Endothelial cell of hepatic sinusoid (primary cell): ENCODE data around the gene DHCR24.

ENCODE experiments used
- in situ Hi-C: cut with HindIII; loops from 2 replicates; pipeline ENCODE4 v1.10.0; 2017; ENCODE audit warnings: low sequenced_read_pairs

Gene DHCR24

GRCh38 chr1:54805466-54805865, 81.5 kb downstream of the DHCR24 start:
- in situ Hi-C loops, result no loop called here

DNA sequence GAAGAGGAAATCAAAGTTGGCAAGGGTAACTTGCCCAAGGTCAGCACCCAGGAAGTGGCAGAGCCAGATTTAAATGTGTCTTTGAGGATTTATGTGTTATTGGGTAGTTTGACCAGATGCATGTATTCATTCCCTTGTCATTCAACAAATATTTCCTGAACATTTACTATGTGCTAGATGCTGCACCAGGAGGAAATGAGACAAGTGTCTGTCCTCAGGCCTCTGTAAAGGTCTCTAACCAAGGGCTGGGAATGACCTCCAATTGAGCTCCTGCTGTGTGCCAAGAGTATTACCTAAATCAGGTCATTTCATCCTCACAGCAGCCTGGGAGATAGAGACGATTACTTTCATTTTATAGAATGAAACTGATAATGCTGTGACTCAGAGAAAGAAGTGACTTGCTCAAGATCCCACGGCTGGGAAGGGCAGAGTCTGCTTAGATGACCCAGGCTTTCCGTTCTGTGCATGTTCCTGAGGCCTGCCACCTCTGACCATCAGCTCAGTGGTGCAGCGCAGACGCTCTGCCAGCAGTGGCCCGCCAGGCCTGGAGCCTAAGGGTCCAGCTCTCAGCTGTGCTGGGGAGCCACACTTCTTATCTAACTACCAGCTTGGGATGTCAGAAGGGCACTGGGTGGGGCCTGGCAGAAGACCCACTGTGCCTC, 82.4 kb downstream of the DHCR24 start:
- in situ Hi-C loops, result no loop called here

DNA sequence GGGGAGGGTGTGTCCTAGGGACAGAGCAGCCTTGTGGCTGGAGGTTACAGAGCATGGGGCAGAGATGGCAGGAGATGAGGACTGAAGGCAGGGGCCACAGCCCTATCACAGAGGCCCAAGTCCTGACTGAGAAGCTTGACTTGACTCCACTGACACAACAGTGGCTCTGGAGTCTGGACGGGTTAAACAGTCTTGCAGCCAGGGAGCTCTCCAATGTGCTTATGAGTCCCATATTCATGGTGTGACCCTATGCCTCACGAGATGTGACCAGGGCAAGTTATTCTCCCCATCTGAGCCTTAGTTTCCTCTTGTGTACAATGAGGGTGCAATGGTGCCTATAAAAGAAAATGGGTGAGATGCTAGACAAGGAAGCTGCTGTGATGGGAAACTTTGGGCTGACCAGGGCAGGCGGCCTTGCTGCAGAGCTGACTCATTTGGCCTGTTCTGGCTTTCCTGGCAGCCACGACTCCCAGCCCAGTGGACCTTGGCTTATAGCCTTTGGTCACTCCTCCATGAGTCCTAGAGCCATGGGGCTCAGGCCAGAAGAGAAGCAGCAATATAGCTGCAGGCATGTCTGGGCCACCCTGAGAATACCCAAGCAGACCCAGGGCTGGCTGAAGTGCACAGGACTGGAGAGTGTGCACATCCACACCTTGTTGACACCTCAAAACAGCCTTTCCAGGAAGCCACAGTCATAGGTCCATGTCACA, 83.1 kb downstream of the DHCR24 start:
- in situ Hi-C loops, result no loop called here

DNA sequence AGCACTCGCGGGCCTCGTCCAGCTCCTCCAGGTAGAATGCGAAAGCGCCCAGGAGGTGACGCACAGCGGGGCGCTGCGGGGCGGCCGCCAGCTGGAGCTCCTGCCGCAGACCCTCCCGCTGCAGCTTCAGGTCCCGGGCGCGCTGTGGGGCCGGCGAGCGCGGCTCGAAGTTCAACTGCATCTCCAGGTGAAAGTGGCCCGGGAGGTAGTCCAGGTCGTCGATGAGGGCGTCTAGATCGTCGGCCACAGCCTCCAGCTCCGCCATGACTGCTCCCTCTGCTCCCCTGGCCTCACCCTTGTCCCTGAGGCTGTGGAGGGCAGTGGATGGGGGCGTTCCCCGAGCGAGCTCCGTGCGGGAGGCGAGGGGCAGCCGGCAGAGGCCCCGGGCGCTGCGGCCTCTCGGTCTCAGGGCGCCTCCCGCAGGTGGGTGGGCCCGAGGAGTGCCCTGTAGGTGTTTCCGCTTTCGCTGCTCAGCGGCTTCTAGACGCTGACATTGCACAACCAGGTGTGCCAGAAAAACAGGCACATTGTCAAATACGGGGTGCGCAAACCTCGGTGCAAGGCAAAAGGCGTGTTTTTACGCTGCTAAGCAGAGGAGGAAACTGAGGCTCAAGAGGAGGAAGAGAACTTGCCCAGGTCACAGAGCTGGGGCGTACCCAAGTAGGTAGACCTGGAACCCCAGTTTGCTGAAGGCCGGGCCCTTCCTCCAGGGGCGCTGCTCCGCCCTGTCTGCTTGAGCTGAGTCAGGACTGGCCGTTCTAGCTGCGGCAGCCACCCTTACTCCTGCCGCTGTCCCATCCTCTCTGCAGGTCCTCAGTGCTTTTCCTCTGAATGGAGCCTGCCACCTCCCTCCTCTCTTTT, 85.9 kb downstream of the DHCR24 start, which contains the start of gene TTC22:
Gene TTC22 (minus strand): TSS at position 425 of the 861 bp plus-strand sequence. CDS start 160 bp downstream, at position 265.
- in situ Hi-C loops, result no loop called here

DNA sequence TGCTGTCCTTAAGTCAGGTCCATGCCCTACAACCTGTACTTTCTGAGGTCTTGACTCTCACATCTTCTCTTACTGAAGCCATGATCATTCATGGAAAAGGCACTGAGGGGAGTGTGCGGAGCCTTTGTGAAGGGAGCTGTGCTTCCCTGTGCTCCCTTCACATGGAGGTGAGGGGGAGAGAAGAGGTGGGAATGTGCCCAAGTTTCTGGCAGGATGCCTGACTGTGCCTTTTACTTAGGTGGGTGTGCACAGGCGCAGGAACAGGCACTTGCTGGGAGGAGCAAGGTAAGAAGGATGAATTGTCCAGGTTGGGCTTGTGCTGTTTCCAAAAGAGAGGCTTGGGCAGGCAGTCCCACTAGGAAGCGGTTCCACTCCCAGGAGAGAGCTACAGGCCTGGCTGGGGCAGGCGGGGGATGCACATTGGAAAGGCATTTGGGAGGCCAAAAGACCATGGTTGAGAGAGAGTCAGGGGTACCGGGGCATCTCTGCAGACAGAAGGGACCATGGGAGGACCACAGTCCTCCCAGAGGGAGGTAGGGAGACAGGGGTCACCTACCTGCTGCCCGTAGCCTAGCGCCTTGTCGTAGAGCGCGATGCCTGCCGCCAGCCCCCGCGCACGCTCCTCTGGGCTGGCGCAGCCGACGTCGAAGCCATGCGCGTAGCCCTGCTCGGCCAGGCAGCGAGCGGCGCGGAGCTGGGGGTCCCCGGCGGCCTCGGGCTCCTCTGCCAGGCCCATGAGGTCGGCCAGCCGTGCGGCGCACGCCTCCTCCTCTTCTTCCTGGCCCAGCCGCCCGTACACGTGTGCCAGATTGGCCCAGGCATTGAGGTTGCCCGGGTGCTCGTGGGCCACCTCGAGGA, 86.7 kb downstream of the DHCR24 start:
- in situ Hi-C loops, result no loop called here
